OCI-LY3 (cell line): Measurements from ENCODE around the gene C2CD4A.

Experiments
- CTCF ChIP-seq: fragments of 200-600, 300-600 bp; sonication (generic); IDR thresholded peaks from 2 replicates; pipeline ENCODE4 v1.5.1; 2014; ENCODE audit warnings: antibody characterized with exemption, low read length, low read depth
- EZH2phosphoT487 ChIP-seq: fragments of 200-600 bp; shearing (Covaris generic); IDR thresholded peaks from 2 replicates; pipeline ENCODE4 v1.6.1; 2018; ENCODE audit warnings: antibody characterized with exemption, mixed run types, low read depth

- peak; percentile 68 for TF ChIP-seq CTCF
- TF ChIP-seq EZH2phosphoT487, result no peak
These were observed 6.5 kb upstream of the C2CD4A start, which contains the start of gene VPS13C for GRCh38 chr15:62060113-62060895.
